ENCODE results near the gene TPRG1L.

TPRG1L gene

DNA sequence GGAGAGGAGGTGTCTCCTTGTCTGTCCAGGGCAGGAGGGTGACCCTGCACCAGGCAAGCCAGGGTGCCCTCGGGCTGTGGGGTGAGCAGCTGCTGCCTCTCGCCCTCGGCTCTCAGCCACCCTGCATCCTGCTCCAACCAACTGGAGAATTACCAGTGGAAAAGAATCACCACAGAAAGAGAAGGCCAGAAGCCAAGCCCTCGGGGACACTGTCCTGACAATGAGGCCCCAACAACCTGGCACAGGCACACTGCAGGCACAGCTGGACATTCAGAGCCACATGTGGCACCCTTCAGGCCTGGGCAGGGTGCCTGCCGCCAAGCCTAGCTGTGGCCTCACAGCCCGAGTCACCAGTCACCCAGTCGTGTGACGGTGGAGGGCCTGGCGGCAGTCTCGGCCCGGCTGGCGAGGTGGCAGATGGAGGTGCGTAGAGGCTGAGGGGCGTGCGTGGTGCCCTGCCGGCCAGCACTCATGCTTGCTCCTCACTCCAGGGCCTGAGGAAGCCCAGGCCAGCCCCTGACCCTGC, 25.5 kb upstream of the TPRG1L start:
- Histone ChIP-seq H4K20me1 (ENCODE audit: insufficient read depth, low read length) (no peaks in the 10 kb centered on the region), H3K27ac (ENCODE audit: low read depth, low read length, poor library complexity, severe bottlenecking) (no peak overlapping the region), H3K79me2 (ENCODE audit: insufficient read depth, low read length) (no peaks in the 10 kb centered on the region), H2AFZ (ENCODE audit: low read length) (no peak overlapping the region), H3K4me2 (ENCODE audit: low read length) (no peak overlapping the region), H3K9me3 (ENCODE audit: low read length) (no peaks in the 10 kb centered on the region), H3K9ac (ENCODE audit: low read length) (no peak overlapping the region), H3K4me1 (ENCODE audit: insufficient read depth, low read length, severe bottlenecking) (peaks cover 7% of the 10 kb centered on the region), H3F3A (ENCODE audit: insufficient read depth, low read length) (no peaks in the 10 kb centered on the region), H3K9me2 (ENCODE audit: low read depth, low read length) (no peaks in the 10 kb centered on the region), H3K27me3 (ENCODE audit: insufficient read depth, low read length) (peaks cover 10% of the 10 kb centered on the region), H3K4me3 (ENCODE audit: low read depth, low read length, poor library complexity, severe bottlenecking) (no peak overlapping the region), H3K36me3 (ENCODE audit: insufficient read depth, low read length) (no peaks in the 10 kb centered on the region)
- TF ChIP-seq, protein P1, sequence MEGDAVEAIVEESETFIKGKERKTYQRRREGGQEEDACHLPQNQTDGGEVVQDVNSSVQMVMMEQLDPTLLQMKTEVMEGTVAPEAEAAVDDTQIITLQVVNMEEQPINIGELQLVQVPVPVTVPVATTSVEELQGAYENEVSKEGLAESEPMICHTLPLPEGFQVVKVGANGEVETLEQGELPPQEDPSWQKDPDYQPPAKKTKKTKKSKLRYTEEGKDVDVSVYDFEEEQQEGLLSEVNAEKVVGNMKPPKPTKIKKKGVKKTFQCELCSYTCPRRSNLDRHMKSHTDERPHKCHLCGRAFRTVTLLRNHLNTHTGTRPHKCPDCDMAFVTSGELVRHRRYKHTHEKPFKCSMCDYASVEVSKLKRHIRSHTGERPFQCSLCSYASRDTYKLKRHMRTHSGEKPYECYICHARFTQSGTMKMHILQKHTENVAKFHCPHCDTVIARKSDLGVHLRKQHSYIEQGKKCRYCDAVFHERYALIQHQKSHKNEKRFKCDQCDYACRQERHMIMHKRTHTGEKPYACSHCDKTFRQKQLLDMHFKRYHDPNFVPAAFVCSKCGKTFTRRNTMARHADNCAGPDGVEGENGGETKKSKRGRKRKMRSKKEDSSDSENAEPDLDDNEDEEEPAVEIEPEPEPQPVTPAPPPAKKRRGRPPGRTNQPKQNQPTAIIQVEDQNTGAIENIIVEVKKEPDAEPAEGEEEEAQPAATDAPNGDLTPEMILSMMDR (IDR thresholded peaks at IDR 0.05; ENCODE audit: low read length), result no peak
- TF ChIP-seq EZH2 (IDR thresholded peaks at IDR 0.05; ENCODE audit: borderline replicate concordance, low read length), result no peak

DNA sequence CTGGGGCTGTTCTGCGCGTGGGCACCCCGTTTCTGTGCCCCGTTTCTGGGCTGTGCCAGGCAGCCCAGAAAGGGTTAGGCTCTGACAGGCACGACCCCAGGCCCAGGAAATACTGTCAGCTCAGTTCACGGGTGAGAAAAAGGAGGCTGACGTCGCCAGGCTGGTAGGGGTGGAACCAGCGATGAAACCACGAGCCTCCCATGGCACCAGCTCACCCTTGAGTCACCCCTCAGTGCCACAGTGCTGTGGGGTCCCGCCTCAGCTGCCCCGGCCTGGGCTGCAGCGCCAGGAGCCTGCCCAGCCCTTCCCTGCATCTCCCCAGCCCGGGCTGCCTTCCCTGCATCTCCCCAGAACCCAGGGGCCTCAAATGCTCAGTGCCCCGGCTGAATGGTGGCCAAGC, 25.0 kb upstream of the TPRG1L start:
- Histone ChIP-seq H3K9me3 (ENCODE audit: low read length) (no peaks in the 10 kb centered on the region), H3K36me3 (ENCODE audit: insufficient read depth, low read length) (no peaks in the 10 kb centered on the region), H3K27me3 (ENCODE audit: insufficient read depth, low read length) (peaks cover 13% of the 10 kb centered on the region), H3K4me3 (ENCODE audit: low read depth, low read length, poor library complexity, severe bottlenecking) (no peak overlapping the region), H3K9ac (ENCODE audit: low read length) (no peak overlapping the region), H3K9me2 (ENCODE audit: low read depth, low read length) (no peaks in the 10 kb centered on the region), H3K4me2 (ENCODE audit: low read length) (no peak overlapping the region), H3F3A (ENCODE audit: insufficient read depth, low read length) (no peaks in the 10 kb centered on the region), H3K4me1 (ENCODE audit: insufficient read depth, low read length, severe bottlenecking) (peaks cover 7% of the 10 kb centered on the region), H2AFZ (ENCODE audit: low read length) (no peak overlapping the region), H4K20me1 (ENCODE audit: insufficient read depth, low read length) (no peaks in the 10 kb centered on the region), H3K79me2 (ENCODE audit: insufficient read depth, low read length) (no peaks in the 10 kb centered on the region), H3K27ac (ENCODE audit: low read depth, low read length, poor library complexity, severe bottlenecking) (no peak overlapping the region)
- TF ChIP-seq, protein P1 (IDR thresholded peaks at IDR 0.05; ENCODE audit: low read length), result no peak
- no peak for TF ChIP-seq EZH2 (IDR thresholded peaks at IDR 0.05; ENCODE audit: borderline replicate concordance, low read length)

DNA sequence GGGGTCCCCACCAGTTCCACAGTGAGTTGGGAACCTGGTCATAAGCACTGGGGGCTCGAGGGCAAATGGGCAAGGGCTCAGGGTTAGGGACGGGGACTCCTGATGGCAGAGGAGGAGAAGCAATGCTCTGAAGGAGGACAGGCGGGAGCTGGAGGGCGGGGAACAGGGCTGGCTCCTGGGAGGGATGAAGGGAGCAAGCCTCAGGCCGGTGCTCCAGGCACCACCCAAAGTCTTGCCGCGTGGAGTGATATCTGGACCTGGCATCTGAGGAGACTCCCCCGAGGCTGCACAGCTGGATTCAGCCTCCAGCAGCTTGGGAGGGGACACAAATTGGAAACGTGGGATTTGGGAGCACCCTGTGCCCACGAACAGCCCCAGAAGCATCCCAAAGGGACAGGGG, 24.5 kb upstream of the TPRG1L start:
- Histone ChIP-seq H4K20me1 (ENCODE audit: insufficient read depth, low read length) (no peaks in the 10 kb centered on the region), H2AFZ (ENCODE audit: low read length) (no peak overlapping the region), H3K9ac (ENCODE audit: low read length) (no peak overlapping the region), H3K27ac (ENCODE audit: low read depth, low read length, poor library complexity, severe bottlenecking) (no peak overlapping the region), H3K79me2 (ENCODE audit: insufficient read depth, low read length) (no peaks in the 10 kb centered on the region), H3K27me3 (ENCODE audit: insufficient read depth, low read length) (peaks cover 13% of the 10 kb centered on the region), H3K4me1 (ENCODE audit: insufficient read depth, low read length, severe bottlenecking) (peaks cover 7% of the 10 kb centered on the region), H3K9me2 (ENCODE audit: low read depth, low read length) (no peaks in the 10 kb centered on the region), H3K9me3 (ENCODE audit: low read length) (no peaks in the 10 kb centered on the region), H3K4me2 (ENCODE audit: low read length) (no peak overlapping the region), H3F3A (ENCODE audit: insufficient read depth, low read length) (no peaks in the 10 kb centered on the region), H3K36me3 (ENCODE audit: insufficient read depth, low read length) (no peaks in the 10 kb centered on the region), H3K4me3 (ENCODE audit: low read depth, low read length, poor library complexity, severe bottlenecking) (no peak overlapping the region)
- TF ChIP-seq EZH2 (IDR thresholded peaks at IDR 0.05; ENCODE audit: borderline replicate concordance, low read length), result no peak
- TF ChIP-seq, protein P1 (IDR thresholded peaks at IDR 0.05; ENCODE audit: low read length), result no peak

Measured in OCI-LY1 (cell line).